Measurements from ENCODE around the gene NDST3. TPM values are rescaled to one million over a fixed set of nuclear protein-coding genes. Genes with fewer than 3 reads are reported as not detected.

NDST3 gene
- polyA plus RNA-seq, 1 donor (not counting 4 experiments of a cell fraction or from before 2014, with no cell fraction given), result not detected

GRCh38 chr4:117987464-117987863, 46.8 kb upstream of the NDST3 start:
- H3K79me2 ChIP-seq (ENCODE audit: control insufficient read depth, insufficient read depth, low read length), result no peaks in the 10 kb centered on the region
- H3K27ac ChIP-seq (ENCODE audit: control insufficient read depth, insufficient read depth, low read length), result no peak overlapping the region
- DNase-seq (ENCODE audit: low read depth, low spot score), result no peak
- H3K9me3 ChIP-seq (ENCODE audit: control insufficient read depth, low read depth, low read length), result no peaks in the 10 kb centered on the region
- H3K36me3 ChIP-seq (ENCODE audit: control insufficient read depth in 2 of 2, extremely low read depth in 1 of 2, insufficient read depth in 2 of 2, low read length in 2 of 2), result no peaks in the 10 kb centered on the region
- no peaks in the 10 kb centered on the region for H3K9me1 ChIP-seq (ENCODE audit: control insufficient read depth, extremely low read depth, insufficient read depth, low read length)
- TF ChIP-seq CTCF (optimal IDR thresholded peaks at IDR 0.05 in 1 of 3, IDR thresholded peaks at IDR 0.05 in 1 of 3, conservative IDR thresholded peaks at IDR 0.05 in 1 of 3; ENCODE audit: extremely low read depth in 1 of 3, insufficient read depth in 2 of 3, low read length in 3 of 3), result no peak
- no peak for TF ChIP-seq EZH2 (IDR thresholded peaks at IDR 0.05; ENCODE audit: low read length)
- H3K4me3 ChIP-seq (ENCODE audit: control insufficient read depth in 2 of 3, extremely low read depth in 1 of 3, insufficient read depth in 2 of 3, low read depth in 1 of 3, low read length in 3 of 3), result no peak overlapping the region
- H3K4me2 ChIP-seq (ENCODE audit: control insufficient read depth, extremely low read depth, insufficient read depth, low read depth, low read length), result no peak overlapping the region
- FAIRE-seq, result no peak
- no peaks in the 10 kb centered on the region for H3K4me1 ChIP-seq (ENCODE audit: control insufficient read depth, extremely low read depth, insufficient read depth, low read length)
- H3K27me3 ChIP-seq (ENCODE audit: control insufficient read depth, extremely low read depth, insufficient read depth, low read length), result no peaks in the 10 kb centered on the region
- H4K20me1 ChIP-seq (ENCODE audit: control insufficient read depth, extremely low read depth, insufficient read depth, low read length), result no peaks in the 10 kb centered on the region
- dilution Hi-C loops (cut with MboI; ENCODE audit: extremely low pct_ligation_motif_present, low sequenced_read_pairs), result no loop called here
- H3K9ac ChIP-seq (ENCODE audit: control insufficient read depth, extremely low read depth, insufficient read depth, low read length), result no peak overlapping the region
- no peak overlapping the region for H2AFZ ChIP-seq (ENCODE audit: control insufficient read depth, low read length)

GRCh38 chr4:117996891-117997290, 37.4 kb upstream of the NDST3 start:
- no peak overlapping the region for H2AFZ ChIP-seq (ENCODE audit: control insufficient read depth, low read length)
- FAIRE-seq, result no peak

More at GRCh38 chr4:117996891-117997290, 37.4 kb upstream of the NDST3 start:
- no peak overlapping the region for H3K27ac ChIP-seq (ENCODE audit: control insufficient read depth, insufficient read depth, low read length)
- H3K4me3 ChIP-seq (ENCODE audit: control insufficient read depth in 2 of 3, extremely low read depth in 1 of 3, insufficient read depth in 2 of 3, low read depth in 1 of 3, low read length in 3 of 3), result no peak overlapping the region
- no peaks in the 10 kb centered on the region for H4K20me1 ChIP-seq (ENCODE audit: control insufficient read depth, extremely low read depth, insufficient read depth, low read length)
- TF ChIP-seq EZH2 (IDR thresholded peaks at IDR 0.05; ENCODE audit: low read length) (no peak), CTCF (optimal IDR thresholded peaks at IDR 0.05 in 1 of 3, IDR thresholded peaks at IDR 0.05 in 1 of 3, conservative IDR thresholded peaks at IDR 0.05 in 1 of 3; ENCODE audit: extremely low read depth in 1 of 3, insufficient read depth in 2 of 3, low read length in 3 of 3) (no peak)
- H3K4me1 ChIP-seq (ENCODE audit: control insufficient read depth, extremely low read depth, insufficient read depth, low read length), result no peaks in the 10 kb centered on the region
- no peaks in the 10 kb centered on the region for H3K79me2 ChIP-seq (ENCODE audit: control insufficient read depth, insufficient read depth, low read length)
- no peak overlapping the region for H3K4me2 ChIP-seq (ENCODE audit: control insufficient read depth, extremely low read depth, insufficient read depth, low read depth, low read length)
- no peaks in the 10 kb centered on the region for H3K36me3 ChIP-seq (ENCODE audit: control insufficient read depth in 2 of 2, extremely low read depth in 1 of 2, insufficient read depth in 2 of 2, low read length in 2 of 2)
- H3K9ac ChIP-seq (ENCODE audit: control insufficient read depth, extremely low read depth, insufficient read depth, low read length), result no peak overlapping the region
- H3K9me3 ChIP-seq (ENCODE audit: control insufficient read depth, low read depth, low read length), result no peaks in the 10 kb centered on the region
- H3K9me1 ChIP-seq (ENCODE audit: control insufficient read depth, extremely low read depth, insufficient read depth, low read length), result no peaks in the 10 kb centered on the region
- DNase-seq (ENCODE audit: low read depth, low spot score), result no peak
- H3K27me3 ChIP-seq (ENCODE audit: control insufficient read depth, extremely low read depth, insufficient read depth, low read length), result no peaks in the 10 kb centered on the region
- dilution Hi-C loops (cut with MboI; ENCODE audit: extremely low pct_ligation_motif_present, low sequenced_read_pairs), result no loop called here
